HG02938 (cell line): Measurements from ENCODE around the gene INSL3.

Source experiments
- ATAC-seq: cut with Tn5 transposase; IDR thresholded peaks from one replicate; pipeline ENCODE4 v1.9.1; 2021; ENCODE audit warnings: mild to moderate bottlenecking, moderate library complexity; ENCODE audit not compliant: unreplicated experiment

Gene INSL3

GRCh38 chr19:17821190-17821589, at the start of gene INSL3:
INSL3 (minus strand) TSS chr19:17821519; CDS start chr19:17821506, 13 bp downstream.
- ATAC-seq, result no peak

GRCh38 chr19:17869114-17869608, 47.8 kb upstream of the INSL3 start:
- ATAC-seq, result no peak

GRCh38 chr19:17868669-17869068, 47.4 kb upstream of the INSL3 start:
- ATAC-seq, result no peak

GRCh38 chr19:17866964-17867486, 45.7 kb upstream of the INSL3 start:
- no peak for ATAC-seq

- ATAC-seq, result no peak
Observed at GRCh38 chr19:17866312-17866963, 45.1 kb upstream of the INSL3 start.

GRCh38 chr19:17865364-17866311, 44.3 kb upstream of the INSL3 start:
- ATAC-seq, result no peak

GRCh38 chr19:17863520-17864182, 42.3 kb upstream of the INSL3 start:
- ATAC-seq, result no peak

- no peak for ATAC-seq
Observed at GRCh38 chr19:17862711-17863519, 41.6 kb upstream of the INSL3 start.

GRCh38 chr19:17861542-17862402, 40.5 kb upstream of the INSL3 start:
- no peak for ATAC-seq

GRCh38 chr19:17860993-17861360, 39.7 kb upstream of the INSL3 start:
- no peak for ATAC-seq

- ATAC-seq, result no peak
Observed at GRCh38 chr19:17860331-17860992, 39.1 kb upstream of the INSL3 start.

GRCh38 chr19:17859533-17860330, 38.4 kb upstream of the INSL3 start, which contains the start of gene RPL18A:
RPL18A (plus strand) TSS chr19:17859910; CDS start chr19:17859957, 47 bp downstream.
- ATAC-seq, result peak; percentile 93

GRCh38 chr19:17855280-17856152, 34.2 kb upstream of the INSL3 start:
- ATAC-seq, result no peak

GRCh38 chr19:17854061-17854460, 32.7 kb upstream of the INSL3 start:
- ATAC-seq, result no peak

GRCh38 chr19:17848595-17849292, 27.4 kb upstream of the INSL3 start:
- ATAC-seq, result no peak
